Heart right ventricle (tissue), 16 donors: ENCODE results near the gene BACH1. TPM values are rescaled to one million over a fixed set of nuclear protein-coding genes. Genes with fewer than 3 reads are reported as not detected.

Experiments used
- ATAC-seq, 8 donors: fragments of 200-7000 bp; cut with Tn5 transposase; one replicate each; pipeline ENCODE4 v1.9.1; 2020; ENCODE audit warnings: mild to moderate bottlenecking in 8 of 8, moderate library complexity in 8 of 8, moderate number of reproducible peaks in 1 of 8
- DNase-seq, 2 donors: peaks; one replicate each; pipeline ENCODE4 v3.0.0-alpha.2; 2020
- H3K27ac ChIP-seq, 10 donors: fragments of 200-600 bp; sonication (generic) in 2 of 10; one replicate each; pipeline versions ENCODE4 v1.5.0 to v1.8.0; 2020 to 2022; ENCODE audit warnings: mild to moderate bottlenecking in 3 of 10
- H3K27me3 ChIP-seq, 7 donors: fragments of 200-600 bp; one replicate each; pipeline ENCODE4 v1.8.0; 2021 to 2022; ENCODE audit warnings: mild to moderate bottlenecking in 2 of 7
- H3K36me3 ChIP-seq, 9 donors: fragments of 200-600 bp; sonication (generic) in 1 of 9; one replicate each; pipeline versions ENCODE4 v1.5.0 to v1.8.0; 2020 to 2022; ENCODE audit warnings: mild to moderate bottlenecking in 2 of 9
- H3K4me1 ChIP-seq, 9 donors: fragments of 200-600 bp; sonication (generic) in 1 of 9; one replicate each; pipeline versions ENCODE4 v1.5.0 to v1.8.0; 2020 to 2022; ENCODE audit warnings: mild to moderate bottlenecking in 4 of 9
- H3K4me3 ChIP-seq, 10 donors: fragments of 200-600 bp; sonication (generic) in 2 of 10; one replicate each; pipeline versions ENCODE4 v1.5.0 to v1.8.0; 2020 to 2022; ENCODE audit warnings: mild to moderate bottlenecking in 7 of 10, moderate library complexity in 2 of 10
- H3K9me3 ChIP-seq, 11 donors: fragments of 200-600 bp in 10 of 11; sonication (generic) in 2 of 11; one replicate each; pipeline versions ENCODE4 v1.5.0 to v1.8.0; 2013 to 2022; ENCODE audit warnings: mild to moderate bottlenecking in 2 of 11, control low read depth in 1 of 11, moderate library complexity in 1 of 11
- WGBS, 2 donors: extraction: QIAGEN DNeasy Blood & Tissue Kit; methylation state at CpG; one replicate each; pipeline ENCODE4 v1.1.7; 2013; ENCODE audit warnings: inconsistent platforms in 1 of 2; 5-methylcytosine and 5-hydroxymethylcytosine counted together
- intact Hi-C, 10 donors: fragments of 100-400 bp; cut with DNase I; formaldehyde crosslinking; loops; one replicate each; pipeline versions ENCODE4 v1.11.1 to v1.14.2; 2022
- polyA plus RNA-seq, 2 donors: library from polyadenylated mRNA; stranded (reverse); fragments of 200-250 nt; gene quantifications; one replicate each; pipeline ENCODE4 v1.2.3, GENCODE V29; 2013
- total RNA-seq, 10 donors: library from RNA; stranded (reverse); fragmentation: NEBNext Ultra II Directional in 3 of 10; extraction: Animal tissue kit (Norgen Biotek cat#: 25700) in 3 of 10; gene quantifications; one replicate each; pipeline versions ENCODE4 v1.2.1 to v1.2.4, GENCODE V29; 2021 to 2023
- TF ChIP-seq, protein P1 (sequence below), 9 donors: fragments of 200-600 bp; sonication (generic) in 2 of 9; IDR thresholded peaks; one replicate each; pipeline versions ENCODE4 v1.5.0 to v1.8.0; 2021 to 2022; ENCODE audit warnings: antibody characterized with exemption in 9 of 9, mild to moderate bottlenecking in 5 of 9, moderate library complexity in 1 of 9
- donor health status: Arrhythmogenic right ventricular cardiomyopathy.
- donor health status: ischemic (EF 13 %, LVEDD 7.1; RV severe dilation, severe dysfunction).
- donor health status: healthy with polysubstance abuse.
- donor health status: DM: no; HTN: yes; CAD: no.
- donor health status: DM: no; HTN: no; CAD: no.
- donor health status: ischemic (EF 25% LVEDD 6.9; RV normal size, moderate dysfunction).
- donor health status: ischemic (EF 25% LVEDD 5.7; RV mildly dilated, moderate dysfunction).
- donor health status: healthy.
- donor health status: DM: yes; HTN: yes; CAD: no.
- donor health status: Ischemic cardiomyopathy.
- donor health status: ischemic (EF 35%, LVEDD 5.7; RV mildly dilated, moderate dysfunction).
- donor health status: nonischemic (EF 11% LVEDD 7.7; RV severe dilation, severe dysfunction).
- donor health status: DM: yes; HTN: yes; CAD: no.
- donor health status: PGD.
- donor health status: ischemic (EF 29% LVEDD 5.4; RV normal size, mild dysfunction).
- donor health status: nonischemic (EF 23%, LVEDD 6.1; RV moderate dilation, normal function).

Gene BACH1
- total and polyA plus RNA-seq, 12 donors, result 2.7 to 78.7 (median 44.5) TPM

DNA sequence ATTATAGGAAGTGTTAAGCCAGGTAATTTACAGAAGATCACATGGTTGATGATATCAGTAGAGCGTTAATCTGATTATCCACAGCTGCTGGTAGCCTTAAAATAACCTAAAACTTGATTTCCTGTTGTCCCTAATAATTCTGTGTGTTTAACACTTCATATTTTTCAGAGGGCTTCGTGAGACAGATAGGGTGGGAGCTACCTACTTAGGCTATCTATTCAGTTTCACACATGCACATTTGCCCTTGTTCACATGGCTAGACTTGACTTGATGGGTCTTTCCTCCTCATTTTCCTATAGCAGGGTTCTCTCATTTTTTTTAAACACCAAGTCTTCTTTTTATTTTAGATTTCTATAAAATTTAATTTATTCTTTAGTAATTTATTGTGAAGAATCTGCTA lies 11.0 kb downstream of the BACH1 start:
- DNase-seq, result no peak
- H3K36me3 ChIP-seq, result peaks cover 0 to 5% (median 0%) of the 10 kb centered on the region in 9 donors
- H3K4me1 ChIP-seq, result peaks cover 3 to 84% (median 49%) of the 10 kb centered on the region in 9 donors
- WGBS, 2 donors, result 77 to 89% methylated on average over 2 of the region's 2 CpGs
- no peak overlapping the region for H3K27ac ChIP-seq
- intact Hi-C loops, result no loop called here
- ATAC-seq, result no peak
- H3K27me3 ChIP-seq, result no peaks in the 10 kb centered on the region
- TF ChIP-seq, protein P1, sequence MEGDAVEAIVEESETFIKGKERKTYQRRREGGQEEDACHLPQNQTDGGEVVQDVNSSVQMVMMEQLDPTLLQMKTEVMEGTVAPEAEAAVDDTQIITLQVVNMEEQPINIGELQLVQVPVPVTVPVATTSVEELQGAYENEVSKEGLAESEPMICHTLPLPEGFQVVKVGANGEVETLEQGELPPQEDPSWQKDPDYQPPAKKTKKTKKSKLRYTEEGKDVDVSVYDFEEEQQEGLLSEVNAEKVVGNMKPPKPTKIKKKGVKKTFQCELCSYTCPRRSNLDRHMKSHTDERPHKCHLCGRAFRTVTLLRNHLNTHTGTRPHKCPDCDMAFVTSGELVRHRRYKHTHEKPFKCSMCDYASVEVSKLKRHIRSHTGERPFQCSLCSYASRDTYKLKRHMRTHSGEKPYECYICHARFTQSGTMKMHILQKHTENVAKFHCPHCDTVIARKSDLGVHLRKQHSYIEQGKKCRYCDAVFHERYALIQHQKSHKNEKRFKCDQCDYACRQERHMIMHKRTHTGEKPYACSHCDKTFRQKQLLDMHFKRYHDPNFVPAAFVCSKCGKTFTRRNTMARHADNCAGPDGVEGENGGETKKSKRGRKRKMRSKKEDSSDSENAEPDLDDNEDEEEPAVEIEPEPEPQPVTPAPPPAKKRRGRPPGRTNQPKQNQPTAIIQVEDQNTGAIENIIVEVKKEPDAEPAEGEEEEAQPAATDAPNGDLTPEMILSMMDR (IDR thresholded peaks at IDR 0.05), result no peak
- H3K4me3 ChIP-seq, result no peak overlapping the region
- H3K9me3 ChIP-seq, result no peaks in the 10 kb centered on the region

GRCh38 chr21:29311802-29312201 lies 13.1 kb downstream of the BACH1 start:
- H3K9me3 ChIP-seq, result no peaks in the 10 kb centered on the region
- ATAC-seq, result no peak
- H3K4me3 ChIP-seq, result no peak overlapping the region
- peaks cover 3 to 87% (median 49%) of the 10 kb centered on the region in 9 donors for H3K4me1 ChIP-seq
- no peaks in the 10 kb centered on the region for H3K27me3 ChIP-seq
- H3K36me3 ChIP-seq, result peaks cover 0 to 5% (median 0%) of the 10 kb centered on the region in 9 donors
- intact Hi-C loops, result no loop called here
- TF ChIP-seq, protein P1 (IDR thresholded peaks at IDR 0.05), result no peak
- DNase-seq, result no peak
- 95 to 98% methylated on average over 2 of the region's 2 CpGs for WGBS, 2 donors
- no peak overlapping the region for H3K27ac ChIP-seq

GRCh38 chr21:29312981-29313380 lies 14.3 kb downstream of the BACH1 start:
- Histone ChIP-seq H3K9me3 (no peaks in the 10 kb centered on the region), H3K27me3 (no peaks in the 10 kb centered on the region), H3K4me1 (peaks cover 3 to 87% (median 49%) of the 10 kb centered on the region in 9 donors), H3K4me3 (no peak overlapping the region), H3K36me3 (peaks cover 0 to 5% (median 0%) of the 10 kb centered on the region in 9 donors), H3K27ac (no peak overlapping the region)
- ATAC-seq (no peak), DNase-seq (no peak)
- intact Hi-C loops, result no loop called here
- WGBS, 2 donors, result 58 to 60% methylated on average over 7 of the region's 7 CpGs
- TF ChIP-seq, protein P1 (IDR thresholded peaks at IDR 0.05), result no peak

- intact Hi-C loops, result no loop called here
- ATAC-seq, result no peak
- 94 to 97% methylated on average over 2 of the region's 2 CpGs for WGBS, 2 donors
- no peak overlapping the region for H3K4me3 ChIP-seq
- H3K27me3 ChIP-seq, result no peaks in the 10 kb centered on the region
- no peak for DNase-seq
- TF ChIP-seq, protein P1 (IDR thresholded peaks at IDR 0.05), result no peak
- H3K9me3 ChIP-seq, result no peaks in the 10 kb centered on the region
- H3K4me1 ChIP-seq, result peaks cover 3 to 87% (median 52%) of the 10 kb centered on the region in 9 donors
- peaks cover 0 to 5% (median 0%) of the 10 kb centered on the region in 9 donors for H3K36me3 ChIP-seq
- no peak overlapping the region for H3K27ac ChIP-seq
These were observed 15.1 kb downstream of the BACH1 start for GRCh38 chr21:29313662-29314408.
